NCI-H146 treated with DMSO at 0.1 percent for 48 hours (cell line): ENCODE measurements around the gene TXNRD2.
"Not testable (repeated sequence)": the region's sequence is repeated elsewhere in the genome, so short reads cannot be mapped to it uniquely, and the experiment has no call there.

Source experiments
- DNase-seq: peaks from one replicate; lab custom pipeline; 2025; ENCODE audit not compliant: unreplicated experiment; lab: John Stamatoyannopoulos, UW

The TXNRD2 gene

GRCh38 chr22:19926028-19926427, 15.6 kb downstream of the TXNRD2 start:
- not testable (repeated sequence) for DNase-seq

GRCh38 chr22:19923914-19924513, 17.6 kb downstream of the TXNRD2 start:
- no peak for DNase-seq

- DNase-seq = no peak
These were observed 20.0 kb downstream of the TXNRD2 start for GRCh38 chr22:19921544-19922081.

GRCh38 chr22:19919701-19920363, 21.8 kb downstream of the TXNRD2 start:
- DNase-seq = no peak

GRCh38 chr22:19918332-19919106, 23.1 kb downstream of the TXNRD2 start:
- no peak for DNase-seq

GRCh38 chr22:19917389-19918138, 24.1 kb downstream of the TXNRD2 start:
- DNase-seq = no peak

GRCh38 chr22:19916941-19917340, 24.7 kb downstream of the TXNRD2 start:
- no peak for DNase-seq

- no peak for DNase-seq
These were observed 25.6 kb downstream of the TXNRD2 start for GRCh38 chr22:19916006-19916405.

- no peak for DNase-seq
These were observed 26.2 kb downstream of the TXNRD2 start for GRCh38 chr22:19915287-19915954.

GRCh38 chr22:19914201-19914943, 27.2 kb downstream of the TXNRD2 start:
- DNase-seq = no peak

GRCh38 chr22:19913337-19913936, 28.2 kb downstream of the TXNRD2 start:
- no peak for DNase-seq

- no peak for DNase-seq
These were observed 29.2 kb downstream of the TXNRD2 start for GRCh38 chr22:19912271-19912999.

- DNase-seq = no peak
These were observed 29.9 kb downstream of the TXNRD2 start for GRCh38 chr22:19911540-19912270.

- no peak for DNase-seq
These were observed 31.4 kb downstream of the TXNRD2 start for GRCh38 chr22:19910180-19910744.

GRCh38 chr22:19909350-19910179, 32.1 kb downstream of the TXNRD2 start:
- peak; percentile 10 for DNase-seq

GRCh38 chr22:19907902-19908301, 33.7 kb downstream of the TXNRD2 start:
- not testable (repeated sequence) for DNase-seq

- not testable (repeated sequence) for DNase-seq
These were observed 34.8 kb downstream of the TXNRD2 start for GRCh38 chr22:19906864-19907263.
